ENCODE results near the gene LRMDA. TPM values are rescaled to one million over a fixed set of nuclear protein-coding genes. Genes with fewer than 3 reads are reported as not detected.

The LRMDA gene
- total RNA-seq, 4 donors from 2014 or later: 1.5 to 15.7 (median 4.6) TPM

DNA sequence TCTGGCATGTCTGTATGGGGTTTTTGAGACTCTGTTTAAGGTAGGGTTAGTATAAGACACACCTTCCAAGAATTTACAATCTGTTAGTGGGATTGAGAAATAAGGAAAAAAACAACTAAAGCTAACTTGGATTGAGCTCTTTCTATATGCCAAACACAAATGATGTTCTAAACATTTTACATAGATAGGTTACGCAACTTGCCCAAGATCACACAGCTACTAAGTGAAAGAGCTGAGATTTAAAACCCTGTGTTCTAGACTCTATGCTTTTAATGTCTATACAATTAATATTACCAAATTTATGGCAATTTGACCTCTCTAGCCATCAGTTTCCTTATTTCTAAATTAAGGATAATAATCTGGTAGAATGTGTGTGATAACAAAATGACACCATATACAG lies 1056.2 kb downstream of the LRMDA start:
- no peak for TF ChIP-seq POLR2A (IDR thresholded peaks at IDR 0.05)
- TF ChIP-seq, protein P1, sequence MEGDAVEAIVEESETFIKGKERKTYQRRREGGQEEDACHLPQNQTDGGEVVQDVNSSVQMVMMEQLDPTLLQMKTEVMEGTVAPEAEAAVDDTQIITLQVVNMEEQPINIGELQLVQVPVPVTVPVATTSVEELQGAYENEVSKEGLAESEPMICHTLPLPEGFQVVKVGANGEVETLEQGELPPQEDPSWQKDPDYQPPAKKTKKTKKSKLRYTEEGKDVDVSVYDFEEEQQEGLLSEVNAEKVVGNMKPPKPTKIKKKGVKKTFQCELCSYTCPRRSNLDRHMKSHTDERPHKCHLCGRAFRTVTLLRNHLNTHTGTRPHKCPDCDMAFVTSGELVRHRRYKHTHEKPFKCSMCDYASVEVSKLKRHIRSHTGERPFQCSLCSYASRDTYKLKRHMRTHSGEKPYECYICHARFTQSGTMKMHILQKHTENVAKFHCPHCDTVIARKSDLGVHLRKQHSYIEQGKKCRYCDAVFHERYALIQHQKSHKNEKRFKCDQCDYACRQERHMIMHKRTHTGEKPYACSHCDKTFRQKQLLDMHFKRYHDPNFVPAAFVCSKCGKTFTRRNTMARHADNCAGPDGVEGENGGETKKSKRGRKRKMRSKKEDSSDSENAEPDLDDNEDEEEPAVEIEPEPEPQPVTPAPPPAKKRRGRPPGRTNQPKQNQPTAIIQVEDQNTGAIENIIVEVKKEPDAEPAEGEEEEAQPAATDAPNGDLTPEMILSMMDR (IDR thresholded peaks at IDR 0.05): no peak
- no peaks in the 10 kb centered on the region for H3K4me1 ChIP-seq
- H3K4me3 ChIP-seq: no peak overlapping the region
- no peak overlapping the region for H3K27ac ChIP-seq
- no peak for DNase-seq
- no peaks in the 10 kb centered on the region for H3K27me3 ChIP-seq
- no peaks in the 10 kb centered on the region for H3K36me3 ChIP-seq
- intact Hi-C loops (cut with DNase I; ENCODE audit: low total_unique reads): no loop called here
- peaks cover 0 to 20% of the 10 kb centered on the region in 2 donors for H3K9me3 ChIP-seq

DNA sequence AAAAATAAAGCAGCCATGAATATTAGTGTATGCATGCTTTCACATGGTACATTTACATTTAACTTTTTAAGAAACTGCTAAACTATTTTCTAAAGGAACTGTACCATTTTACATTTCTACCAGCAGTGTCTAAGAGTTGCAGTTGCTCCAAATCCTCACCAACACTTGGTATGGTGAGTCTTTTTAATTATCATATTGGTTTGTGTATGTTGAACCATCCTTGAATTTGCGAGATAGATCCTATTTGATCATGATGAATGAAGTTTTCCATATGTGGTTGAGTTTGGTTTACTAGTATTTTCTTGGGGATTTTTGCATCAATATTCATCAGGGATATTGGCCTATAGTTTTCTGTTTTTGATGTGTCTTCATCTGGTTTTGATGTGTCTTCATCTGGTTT lies 1057.2 kb downstream of the LRMDA start:
- H3K4me3 ChIP-seq: no peak overlapping the region
- peaks cover 0 to 24% of the 10 kb centered on the region in 2 donors for H3K9me3 ChIP-seq
- no peaks in the 10 kb centered on the region for H3K4me1 ChIP-seq
- intact Hi-C loops (cut with DNase I; ENCODE audit: low total_unique reads): no loop called here
- DNase-seq: no peak
- no peaks in the 10 kb centered on the region for H3K36me3 ChIP-seq
- no peak for TF ChIP-seq POLR2A (IDR thresholded peaks at IDR 0.05)
- TF ChIP-seq, protein P1 (IDR thresholded peaks at IDR 0.05): no peak
- H3K27ac ChIP-seq: no peak overlapping the region
- H3K27me3 ChIP-seq: no peaks in the 10 kb centered on the region

DNA sequence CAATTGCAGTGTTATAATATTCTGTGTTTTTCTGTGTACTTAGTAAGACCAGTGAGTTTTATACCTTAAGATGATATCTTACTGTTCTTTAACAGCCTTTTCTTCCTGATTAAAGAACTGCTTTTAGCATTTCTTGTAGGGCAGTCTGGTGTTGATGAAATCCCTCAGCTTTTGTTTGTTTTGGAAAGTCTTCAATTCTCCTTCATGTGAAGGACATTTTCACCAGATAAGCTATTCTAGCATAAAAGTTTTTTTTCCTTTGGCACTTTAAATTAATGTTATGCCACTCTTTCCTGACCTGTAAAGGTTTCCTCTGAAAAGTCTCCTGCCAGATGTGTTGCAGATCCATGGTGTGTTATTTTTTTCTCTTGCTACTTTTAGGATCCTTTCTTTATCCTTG lies 1059.8 kb downstream of the LRMDA start:
- Histone ChIP-seq H3K36me3 (no peaks in the 10 kb centered on the region), H3K9me3 (peaks cover 0 to 26% of the 10 kb centered on the region in 2 donors), H3K4me1 (no peaks in the 10 kb centered on the region), H3K27ac (no peak overlapping the region), H3K4me3 (no peak overlapping the region), H3K27me3 (no peaks in the 10 kb centered on the region)
- intact Hi-C loops (cut with DNase I; ENCODE audit: low total_unique reads): no loop called here
- no peak for DNase-seq
- TF ChIP-seq POLR2A (IDR thresholded peaks at IDR 0.05): no peak
- TF ChIP-seq, protein P1 (IDR thresholded peaks at IDR 0.05): no peak

DNA sequence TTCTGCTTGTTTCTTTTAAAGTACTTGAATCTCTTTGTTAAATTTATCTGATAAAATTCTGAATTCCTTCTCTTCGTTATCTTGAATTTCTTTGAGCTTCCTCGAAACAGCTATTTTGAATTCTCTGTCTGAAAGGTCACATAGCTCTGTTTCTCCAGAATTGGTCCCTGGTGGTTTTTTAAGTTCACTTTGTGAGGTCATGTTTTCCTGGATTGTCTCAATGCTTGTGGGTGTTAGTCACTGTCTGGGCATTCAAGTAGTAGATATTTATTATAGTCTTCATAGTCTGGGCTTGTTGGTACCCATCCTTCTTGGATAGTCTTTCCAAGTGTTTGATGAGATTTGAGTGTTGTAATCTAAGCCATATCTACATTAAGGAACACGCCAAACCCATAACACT lies 1060.6 kb downstream of the LRMDA start:
- intact Hi-C loops (cut with DNase I; ENCODE audit: low total_unique reads): no loop called here
- no peaks in the 10 kb centered on the region for H3K4me1 ChIP-seq

DNA sequence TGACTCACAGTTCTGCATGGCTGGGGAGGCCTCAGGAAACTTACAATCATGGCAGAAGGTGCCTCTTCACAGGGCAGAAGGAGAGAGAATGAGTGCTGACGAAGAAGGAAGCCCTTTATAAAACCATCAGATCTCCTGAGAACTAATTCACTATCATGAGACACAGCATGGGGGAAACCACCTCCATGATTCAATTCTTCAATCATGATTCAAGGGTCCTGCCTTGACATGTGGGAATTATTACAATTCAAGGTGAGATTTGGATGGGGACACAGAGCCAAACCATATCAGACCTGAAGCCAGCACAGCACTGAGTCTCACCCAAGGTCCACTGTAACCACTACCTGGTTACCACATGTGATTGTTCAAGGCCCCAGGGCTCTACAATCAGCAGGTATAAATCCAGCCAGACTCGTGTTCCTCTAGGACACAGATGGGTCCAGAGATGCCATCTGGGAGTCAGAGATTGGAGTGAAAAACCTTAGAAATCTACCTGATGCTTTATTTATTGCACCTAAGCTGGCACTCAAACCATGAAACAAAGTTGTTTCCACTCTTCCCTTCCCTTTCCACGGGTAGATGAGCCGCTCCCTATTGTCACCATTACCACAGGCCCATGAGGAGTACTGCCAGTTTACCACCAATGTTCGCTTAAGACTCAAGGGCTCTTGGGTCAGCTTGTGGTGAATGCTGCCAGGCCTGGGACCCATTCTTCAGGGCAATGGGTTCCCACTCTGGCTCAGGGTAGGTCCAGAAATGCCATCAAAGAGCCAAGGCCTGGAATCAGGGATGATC lies 1061.5 kb downstream of the LRMDA start:
- H3K4me3 ChIP-seq: no peak overlapping the region
- intact Hi-C loops (cut with DNase I; ENCODE audit: low total_unique reads): no loop called here
- no peak overlapping the region for H3K27ac ChIP-seq
- no peak for DNase-seq
- no peaks in the 10 kb centered on the region for H3K27me3 ChIP-seq
- H3K36me3 ChIP-seq: no peaks in the 10 kb centered on the region
- H3K9me3 ChIP-seq: peaks cover 0 to 26% of the 10 kb centered on the region in 2 donors
- H3K4me1 ChIP-seq: no peaks in the 10 kb centered on the region
- TF ChIP-seq, protein P1 (IDR thresholded peaks at IDR 0.05): no peak
- no peak for TF ChIP-seq POLR2A (IDR thresholded peaks at IDR 0.05)

More for the DNA sequence above, 1060.6 kb downstream of the LRMDA start:
- Histone ChIP-seq H3K27ac (no peak overlapping the region), H3K9me3 (peaks cover 0 to 26% of the 10 kb centered on the region in 2 donors), H3K4me3 (no peak overlapping the region), H3K27me3 (no peaks in the 10 kb centered on the region), H3K36me3 (no peaks in the 10 kb centered on the region)
- no peak for DNase-seq
- TF ChIP-seq, protein P1 (IDR thresholded peaks at IDR 0.05): no peak
- no peak for TF ChIP-seq POLR2A (IDR thresholded peaks at IDR 0.05)
